Hematopoietic multipotent progenitor cell treated with erythropoietin and hydrocortisone succinate and interleukin-3 and kit ligand, for 8 days (in vitro differentiated cells): ENCODE results near the gene TRIM71.
"Not testable (repeated sequence)": the region's sequence is repeated elsewhere in the genome, so short reads cannot be mapped to it uniquely, and the experiment has no call there.

Experiments used
- DNase-seq: peaks from one replicate; pipeline ENCODE4 v3.0.0-alpha.2; 2015

Gene TRIM71

GRCh38 chr3:32820430-32820829 is 2.6 kb downstream of the TRIM71 start:
- DNase-seq = no peak

- no peak for DNase-seq
Measured at GRCh38 chr3:32820971-32821685, 3.3 kb downstream of the TRIM71 start.

- no peak for DNase-seq
Measured at GRCh38 chr3:32821686-32822296, 4.0 kb downstream of the TRIM71 start.

GRCh38 chr3:32822609-32823498 is 5.1 kb downstream of the TRIM71 start:
- no peak for DNase-seq

- DNase-seq = not testable (repeated sequence)
Measured at GRCh38 chr3:32823641-32824184, 5.9 kb downstream of the TRIM71 start.

GRCh38 chr3:32825601-32826375 is 8.0 kb downstream of the TRIM71 start:
- no peak for DNase-seq

GRCh38 chr3:32831062-32831461 is 13.3 kb downstream of the TRIM71 start:
- DNase-seq = no peak

- no peak for DNase-seq
Measured at GRCh38 chr3:32831791-32832190, 14.0 kb downstream of the TRIM71 start.

GRCh38 chr3:32832193-32832592 is 14.4 kb downstream of the TRIM71 start:
- DNase-seq = no peak

- DNase-seq = no peak
Measured at GRCh38 chr3:32835049-32835371, 17.2 kb downstream of the TRIM71 start.

- DNase-seq = no peak
Measured at GRCh38 chr3:32835961-32836360, 18.2 kb downstream of the TRIM71 start.

GRCh38 chr3:32836601-32837000 is 18.8 kb downstream of the TRIM71 start:
- DNase-seq = no peak

- no peak for DNase-seq
Measured at GRCh38 chr3:32837366-32837765, 19.6 kb downstream of the TRIM71 start.

- DNase-seq = no peak
Measured at GRCh38 chr3:32837789-32838188, 20.0 kb downstream of the TRIM71 start.

GRCh38 chr3:32839714-32840085 is 21.9 kb downstream of the TRIM71 start:
- DNase-seq = no peak

GRCh38 chr3:32840086-32840841 is 22.5 kb downstream of the TRIM71 start:
- no peak for DNase-seq

GRCh38 chr3:32841341-32841740 is 23.5 kb downstream of the TRIM71 start:
- no peak for DNase-seq

- no peak for DNase-seq
Measured at GRCh38 chr3:32841867-32842470, 24.2 kb downstream of the TRIM71 start.

GRCh38 chr3:32842531-32842931 is 24.7 kb downstream of the TRIM71 start:
- DNase-seq = peak; percentile 17

GRCh38 chr3:32842987-32843386 is 25.2 kb downstream of the TRIM71 start:
- DNase-seq = no peak

GRCh38 chr3:32843510-32844321 is 25.9 kb downstream of the TRIM71 start:
- DNase-seq = no peak
